Tibial nerve (tissue), 4 donors: ENCODE measurements around the gene FBXO44. TPM values are rescaled to one million over a fixed set of nuclear protein-coding genes. Genes with fewer than 3 reads are reported as not detected.
"Not testable (repeated sequence)": the region's sequence is repeated elsewhere in the genome, so short reads cannot be mapped to it uniquely, and the experiment has no call there.

ENCODE experiments used
- DNase-seq, 2 donors: peaks; one replicate each; pipeline ENCODE4 v3.0.0-alpha.2; 2019; ENCODE audit warnings: low spot score in 2 of 2
- H3K27ac ChIP-seq, 4 donors: fragments of 200-600 bp; sonication (generic) in 3 of 4; one replicate each; pipeline ENCODE4 v1.5.1; 2017 to 2019; ENCODE audit warnings: mild to moderate bottlenecking in 1 of 4
- H3K27me3 ChIP-seq, 2 donors: fragments of 200-600 bp; sonication (generic) in 1 of 2; one replicate each; pipeline versions ENCODE4 v1.5.1 to v1.6.0; 2017 to 2019
- H3K36me3 ChIP-seq, 3 donors: fragments of 200-600 bp; sonication (generic); one replicate each; pipeline ENCODE4 v1.5.1; 2018 to 2019
- H3K4me1 ChIP-seq, 4 donors: fragments of 200-600 bp; sonication (generic) in 3 of 4; one replicate each; pipeline ENCODE4 v1.5.1; 2017 to 2019
- H3K4me3 ChIP-seq, 4 donors: fragments of 200-600 bp; sonication (generic) in 3 of 4; one replicate each; pipeline ENCODE4 v1.5.1; 2017 to 2019; ENCODE audit warnings: mild to moderate bottlenecking in 1 of 4, moderate library complexity in 1 of 4
- H3K9me3 ChIP-seq, 4 donors: fragments of 200-600 bp; sonication (generic) in 3 of 4; one replicate each; pipeline ENCODE4 v1.5.1; 2017 to 2019
- CTCF ChIP-seq, 5 experiments: fragments of 200-600 bp in 3 of 5; fragments of 450-650 bp in 2 of 5; sonication (generic) in 3 of 5; IDR thresholded peaks; one replicate each; pipeline ENCODE4 v1.5.1; 2016 to 2019; ENCODE audit warnings: antibody characterized with exemption in 5 of 5, mild to moderate bottlenecking in 3 of 5, moderate library complexity in 2 of 5
- EP300 ChIP-seq, 2 donors: sonication (generic); formaldehyde crosslinking; IDR thresholded peaks; one replicate each; pipeline ENCODE4 v1.6.1; 2017; ENCODE audit warnings: antibody characterized with exemption in 2 of 2, mild to moderate bottlenecking in 1 of 2
- POLR2A ChIP-seq, 2 donors: fragments of 450-650 bp; IDR thresholded peaks; one replicate each; pipeline ENCODE4 v1.6.1; 2017; ENCODE audit warnings: antibody characterized with exemption in 2 of 2, mild to moderate bottlenecking in 2 of 2, moderate library complexity in 2 of 2
- WGBS, 2 donors: methylation state at CpG; one replicate each; pipeline ENCODE4 v1.1.5; 2018; 5-methylcytosine and 5-hydroxymethylcytosine counted together
- total RNA-seq, 4 donors: library from RNA; depleted of rRNA; stranded (reverse); fragments of >200 nt; gene quantifications; one replicate each; pipeline ENCODE4 v1.1.0, GENCODE V29; 2016

Gene FBXO44
- total RNA-seq, 4 donors from 2014 or later = 24.1 to 59.4 (median 35.7) TPM

- Histone ChIP-seq H3K4me1 (peaks cover 0 to 10% (median 0%) of the 10 kb centered on the region in 4 donors), H3K4me3 (no peak overlapping the region), H3K27me3 (peaks cover 0 to 16% of the 10 kb centered on the region in 2 donors), H3K36me3 (no peaks in the 10 kb centered on the region), H3K9me3 (no peaks in the 10 kb centered on the region), H3K27ac (no peak overlapping the region)
- DNase-seq = no peak
- TF ChIP-seq EP300 (IDR thresholded peaks at IDR 0.05) (no peak), CTCF (IDR thresholded peaks at IDR 0.05) (no peak), POLR2A (IDR thresholded peaks at IDR 0.05) (no peak)
- 84 to 91% methylated on average over 4 of the region's 4 CpGs for WGBS, 2 donors
These were observed 15.3 kb upstream of the FBXO44 start for GRCh38 chr1:11639372-11639771.

GRCh38 chr1:11640101-11640500, 14.6 kb upstream of the FBXO44 start:
- Histone ChIP-seq H3K27ac (no peak overlapping the region), H3K27me3 (peaks cover 0 to 14% of the 10 kb centered on the region in 2 donors), H3K9me3 (no peaks in the 10 kb centered on the region), H3K36me3 (no peaks in the 10 kb centered on the region), H3K4me3 (no peak overlapping the region), H3K4me1 (peaks cover 0 to 10% (median 0%) of the 10 kb centered on the region in 4 donors)
- TF ChIP-seq EP300 (IDR thresholded peaks at IDR 0.05) (no peak), CTCF (IDR thresholded peaks at IDR 0.05) (no peak), POLR2A (IDR thresholded peaks at IDR 0.05) (no peak)
- WGBS, 2 donors = 64 to 76% methylated on average over 7 of the region's 7 CpGs
- no peak for DNase-seq

GRCh38 chr1:11640944-11641343, 13.7 kb upstream of the FBXO44 start:
- Histone ChIP-seq H3K36me3 (no peaks in the 10 kb centered on the region), H3K27ac (no peak overlapping the region), H3K4me1 (peaks cover 0 to 16% (median 0%) of the 10 kb centered on the region in 4 donors), H3K4me3 (no peak overlapping the region), H3K9me3 (no peaks in the 10 kb centered on the region), H3K27me3 (peaks cover 0 to 8% of the 10 kb centered on the region in 2 donors)
- WGBS, 2 donors = 59 to 64% methylated on average over 6 of the region's 6 CpGs
- DNase-seq = no peak
- TF ChIP-seq EP300 (IDR thresholded peaks at IDR 0.05) = no peak
- no peak for TF ChIP-seq CTCF (IDR thresholded peaks at IDR 0.05)
- TF ChIP-seq POLR2A (IDR thresholded peaks at IDR 0.05) = no peak

GRCh38 chr1:11641776-11642305, 12.8 kb upstream of the FBXO44 start:
- H3K4me3 ChIP-seq = no peak overlapping the region
- 43 to 54% methylated on average over 5 of the region's 5 CpGs for WGBS, 2 donors
- H3K9me3 ChIP-seq = no peaks in the 10 kb centered on the region
- H3K36me3 ChIP-seq = no peaks in the 10 kb centered on the region
- peaks cover 0 to under 1% of the 10 kb centered on the region in 2 donors for H3K27me3 ChIP-seq
- DNase-seq = no peak
- no peak overlapping the region for H3K27ac ChIP-seq
- peaks cover 0 to 25% (median 0%) of the 10 kb centered on the region in 4 donors for H3K4me1 ChIP-seq
- TF ChIP-seq EP300 (IDR thresholded peaks at IDR 0.05) (no peak), POLR2A (IDR thresholded peaks at IDR 0.05) (no peak), CTCF (IDR thresholded peaks at IDR 0.05) (no peak)

- peak; percentile 70 to 93 for DNase-seq
- H3K36me3 ChIP-seq, H3K9me3 ChIP-seq, H3K27ac ChIP-seq, H3K4me3 ChIP-seq, H3K27me3 ChIP-seq: not testable (repeated sequence)
- WGBS, 2 donors = 50 to 52% methylated on average over 18 of the region's 18 CpGs
- TF ChIP-seq CTCF (IDR thresholded peaks at IDR 0.05) = peak; percentile 91 to 97 (median 94)
- peaks cover 0 to 31% (median 2%) of the 10 kb centered on the region in 4 donors for H3K4me1 ChIP-seq
These were observed 12.2 kb upstream of the FBXO44 start for GRCh38 chr1:11642418-11643017.
